Measurements from ENCODE around the gene ASXL1.

Gene ASXL1

DNA sequence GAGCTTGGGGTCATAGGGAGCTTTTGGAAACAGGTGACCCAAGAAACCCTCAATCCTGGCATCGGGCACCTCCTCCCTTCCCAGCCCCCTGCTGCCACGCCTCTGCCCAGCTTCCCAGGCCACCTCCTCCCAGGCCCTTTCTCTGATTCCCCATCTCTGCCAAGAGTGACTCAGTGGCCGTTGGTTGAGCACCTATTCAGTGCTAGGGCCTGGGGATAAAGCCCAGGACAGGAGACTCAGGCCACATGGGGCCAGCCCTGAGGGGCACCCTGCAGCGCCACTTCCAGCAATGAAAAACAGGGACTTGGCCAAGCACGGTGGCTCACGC is 110.1 kb downstream of the ASXL1 start:
- DNase-seq: no peak

DNA sequence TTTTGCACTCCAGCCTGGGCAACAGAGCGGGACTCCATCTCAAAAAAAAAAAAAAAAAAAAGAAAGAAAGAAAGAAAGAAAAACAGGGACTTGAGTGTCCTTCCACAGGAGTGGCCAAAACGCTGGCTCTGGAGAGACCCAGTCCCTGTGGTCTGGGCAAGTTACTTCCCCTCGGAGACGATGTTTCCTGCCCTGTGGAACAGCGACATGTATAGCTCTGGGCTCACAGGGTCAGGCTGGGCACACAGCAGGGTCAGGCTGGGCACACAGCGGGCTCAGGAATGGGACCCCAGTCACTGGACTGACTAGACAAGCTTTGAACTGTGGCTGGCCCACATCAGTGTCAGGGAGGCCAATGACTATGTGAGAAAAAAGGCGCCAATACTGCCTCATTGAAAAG is 110.7 kb downstream of the ASXL1 start:
- no peak for DNase-seq

DNA sequence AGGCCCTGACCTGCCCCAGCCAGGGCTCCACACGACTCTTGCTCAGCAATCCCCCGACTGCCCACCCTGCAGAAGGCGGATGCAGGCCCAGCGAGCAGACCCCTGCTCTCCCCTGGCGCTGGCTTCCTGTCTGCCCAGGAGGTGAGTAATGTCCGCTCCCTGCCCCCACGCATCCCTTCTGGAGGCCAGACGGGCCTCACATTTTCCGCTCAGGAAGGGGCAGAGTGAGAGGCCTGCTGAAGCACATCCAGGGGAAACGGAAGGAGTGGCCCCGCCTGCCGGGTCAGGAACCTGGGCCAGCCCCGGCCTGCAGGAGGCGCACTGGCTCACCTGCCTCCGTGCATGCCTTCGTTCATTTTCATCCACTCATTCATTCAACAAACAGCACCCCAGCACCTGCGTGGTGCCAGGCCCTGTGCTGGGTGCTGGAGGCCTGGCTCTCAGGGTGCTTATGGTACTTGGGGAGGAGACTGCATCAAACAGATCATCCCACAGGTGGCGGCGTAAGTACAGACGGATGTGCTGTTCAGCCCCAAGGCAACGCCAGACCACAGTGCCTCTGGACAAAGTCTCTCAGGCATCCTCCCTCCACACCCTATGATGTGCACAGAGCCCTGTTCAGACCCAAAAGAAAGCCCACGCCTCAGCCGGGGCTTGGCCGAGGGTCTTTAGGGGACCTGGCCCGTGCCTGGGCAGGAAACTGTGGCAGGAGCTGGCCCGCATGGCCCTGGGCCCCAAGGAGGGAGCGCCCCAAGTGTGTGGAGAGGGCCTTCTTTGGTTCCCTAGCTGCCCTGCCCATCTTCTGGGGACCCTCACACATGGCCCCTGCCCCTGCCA is 112.1 kb downstream of the ASXL1 start:
- no peak for DNase-seq

DNA sequence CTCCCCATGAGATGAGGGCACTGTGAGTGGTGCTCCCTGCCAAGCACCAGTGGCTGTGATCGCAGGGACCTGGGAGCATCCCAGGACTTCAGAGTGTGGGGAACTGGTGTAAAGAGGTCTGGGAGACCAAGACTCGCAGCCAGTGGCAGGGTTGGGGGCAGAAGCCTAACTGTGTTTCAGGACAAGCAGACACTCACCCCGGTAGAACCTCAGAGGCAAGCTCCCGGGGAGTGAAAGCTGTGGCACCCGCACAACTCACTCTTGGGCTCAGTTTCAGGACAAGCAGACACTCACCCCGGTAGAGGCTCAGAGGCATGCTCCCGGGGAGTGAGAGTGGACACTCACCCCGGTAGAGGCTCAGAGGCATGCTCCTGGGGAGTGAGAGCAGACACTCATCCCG is 112.8 kb downstream of the ASXL1 start:
- DNase-seq: no peak

DNA sequence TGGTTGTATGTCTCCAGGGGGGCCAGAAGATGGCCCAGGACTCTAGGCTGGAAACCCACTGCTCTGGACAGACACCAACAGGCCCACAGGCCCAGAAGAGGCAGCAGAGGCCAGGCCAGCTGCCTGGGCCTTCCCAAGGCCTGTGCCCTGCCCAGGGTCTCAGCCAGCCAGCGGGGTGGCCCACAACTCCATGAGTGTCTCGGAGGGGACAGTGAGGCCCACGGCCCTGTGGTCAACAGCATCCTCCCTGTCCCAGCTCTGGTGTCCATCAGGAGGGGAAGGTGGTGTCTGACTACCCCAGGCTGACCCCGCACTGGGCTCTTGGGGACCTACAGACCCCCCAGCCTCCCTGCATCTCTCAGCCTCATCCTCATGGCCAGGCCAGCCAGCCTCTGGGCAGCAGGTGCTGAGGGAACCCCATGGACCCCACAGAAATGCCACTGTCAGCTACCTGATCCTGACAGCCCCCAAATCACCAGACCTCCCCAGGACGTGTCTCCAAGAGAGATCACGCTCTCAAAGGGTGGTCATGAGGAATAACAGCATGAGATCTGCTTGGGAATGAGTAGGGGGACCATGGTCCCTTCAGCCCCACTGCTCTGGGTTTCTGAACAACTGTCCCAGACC is 114.6 kb downstream of the ASXL1 start:
- no peak for DNase-seq

DNA sequence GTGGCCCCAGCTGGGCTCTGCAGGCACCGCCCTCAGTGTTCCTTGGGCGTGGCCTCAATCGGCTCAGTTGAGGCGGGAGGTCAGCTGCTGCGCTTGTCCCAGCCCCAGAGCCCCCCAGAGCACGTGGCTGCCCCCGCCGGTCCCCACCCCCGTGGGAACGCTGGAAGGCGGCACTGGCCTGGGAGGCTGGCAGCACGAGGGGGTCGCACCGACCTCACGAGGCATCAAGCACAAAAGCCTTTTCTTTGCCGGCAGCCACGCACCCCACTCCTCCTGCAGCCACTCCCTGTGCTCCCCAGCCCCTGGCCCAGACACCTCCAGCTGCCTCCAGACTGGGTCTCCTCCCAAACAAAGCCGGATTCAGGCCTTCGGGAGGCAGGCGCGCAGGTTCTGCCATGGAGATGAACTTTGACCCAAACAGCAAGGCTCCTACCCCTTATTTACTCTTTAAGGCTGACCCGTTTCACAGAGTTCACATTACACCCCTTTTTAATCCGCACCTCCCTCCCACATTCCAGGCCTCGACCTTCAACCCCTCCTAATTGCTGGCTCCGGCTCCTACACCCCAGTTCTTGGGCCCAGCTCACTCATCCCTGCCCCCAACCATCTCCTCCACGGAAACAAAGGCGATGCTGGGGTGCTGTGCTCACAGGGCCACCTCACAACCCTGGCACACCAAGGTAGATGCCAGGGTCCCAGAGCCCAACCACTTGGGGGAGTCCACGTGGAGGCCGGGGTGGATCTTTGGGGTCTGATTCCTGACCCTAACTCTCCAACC is 115.3 kb downstream of the ASXL1 start:
- no peak for DNase-seq

DNA sequence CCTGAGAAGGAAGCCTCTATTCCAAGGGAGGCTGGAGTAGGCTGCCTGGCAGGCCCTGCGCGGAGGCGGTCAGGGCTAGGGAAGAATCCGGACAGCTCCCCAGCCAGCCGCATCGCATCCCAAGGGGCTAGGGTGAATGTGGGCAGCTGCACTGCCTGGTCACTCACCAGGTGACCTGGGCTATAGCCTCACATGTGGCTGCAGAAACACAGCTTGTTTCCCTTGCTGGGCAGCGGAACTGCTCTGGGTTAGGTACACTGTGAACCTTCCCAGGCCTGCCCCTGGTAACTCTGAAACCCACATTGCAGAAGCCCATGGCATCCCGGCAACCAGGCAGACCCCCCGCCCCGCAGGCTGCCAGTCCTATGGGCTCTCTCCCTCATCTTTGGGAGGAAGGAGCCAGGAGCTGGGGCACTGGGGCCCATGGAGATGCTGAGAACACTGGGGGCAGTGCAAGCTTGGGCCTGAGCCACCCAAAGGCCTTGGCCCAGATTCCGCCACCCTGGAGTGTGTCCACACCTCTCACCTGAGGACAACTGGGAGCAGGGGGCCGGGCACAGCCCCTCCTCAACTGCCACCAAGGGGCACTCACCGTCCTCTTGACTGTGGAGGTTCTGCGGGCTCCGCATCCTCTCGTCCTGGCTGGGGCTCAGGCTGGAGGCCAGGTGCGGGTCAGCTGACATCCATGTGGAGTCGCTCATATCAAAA is 116.0 kb downstream of the ASXL1 start:
- DNase-seq: no peak

DNA sequence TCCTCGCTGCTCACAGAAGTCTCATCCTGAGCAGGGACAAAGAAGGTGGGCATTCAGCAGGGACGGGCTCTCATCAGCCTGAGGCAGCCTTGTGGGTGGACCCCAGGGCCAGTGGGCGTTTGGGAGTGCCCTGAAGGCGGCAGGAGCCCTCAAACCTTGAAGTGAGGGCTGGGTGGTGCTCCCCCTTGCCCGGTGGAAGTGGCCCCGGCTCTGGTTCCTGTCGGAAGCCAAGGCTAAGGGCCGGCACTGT is 116.5 kb downstream of the ASXL1 start:
- no peak for DNase-seq

DNA sequence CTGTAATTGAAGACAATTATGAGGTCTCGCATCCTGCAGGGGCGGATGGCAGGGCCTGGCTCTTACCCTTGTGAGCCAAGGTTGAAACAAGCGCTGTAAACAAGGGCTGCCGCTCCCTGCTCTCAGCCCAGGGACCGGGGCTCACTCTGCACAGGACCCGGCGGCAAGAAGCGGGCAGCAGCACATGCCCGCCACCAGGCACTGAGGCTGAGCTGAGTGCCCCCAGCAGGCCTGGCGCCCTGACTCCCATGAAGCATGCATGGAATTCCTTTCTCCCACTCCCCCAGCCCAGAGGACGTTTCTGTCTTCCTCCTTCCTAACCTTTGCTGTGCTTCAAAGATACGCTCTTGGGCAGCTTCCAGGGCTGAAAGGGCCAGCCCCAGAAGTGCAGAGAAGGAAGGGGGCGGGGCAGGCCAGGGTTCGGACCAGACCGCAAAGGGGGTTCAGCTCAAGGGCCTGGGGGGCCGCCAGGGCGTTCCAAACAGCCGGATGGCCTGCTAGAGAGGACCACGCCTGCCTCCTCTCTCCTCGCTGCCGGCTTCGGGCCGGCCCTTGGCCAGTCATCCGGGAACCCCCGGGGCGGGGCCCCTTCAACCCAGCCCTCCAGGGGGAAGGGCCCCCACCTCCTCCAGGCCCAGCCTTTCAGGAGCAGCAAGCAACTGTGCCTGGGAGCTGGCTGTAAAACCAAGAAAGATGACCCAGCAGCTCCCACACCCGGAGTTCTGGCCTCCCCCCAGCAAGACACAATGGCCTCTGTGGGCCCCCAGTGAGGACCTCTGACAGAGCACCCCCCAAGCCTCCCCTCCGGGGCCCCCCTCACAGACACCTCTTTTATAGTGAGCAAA is 117.1 kb downstream of the ASXL1 start:
- DNase-seq: no peak

DNA sequence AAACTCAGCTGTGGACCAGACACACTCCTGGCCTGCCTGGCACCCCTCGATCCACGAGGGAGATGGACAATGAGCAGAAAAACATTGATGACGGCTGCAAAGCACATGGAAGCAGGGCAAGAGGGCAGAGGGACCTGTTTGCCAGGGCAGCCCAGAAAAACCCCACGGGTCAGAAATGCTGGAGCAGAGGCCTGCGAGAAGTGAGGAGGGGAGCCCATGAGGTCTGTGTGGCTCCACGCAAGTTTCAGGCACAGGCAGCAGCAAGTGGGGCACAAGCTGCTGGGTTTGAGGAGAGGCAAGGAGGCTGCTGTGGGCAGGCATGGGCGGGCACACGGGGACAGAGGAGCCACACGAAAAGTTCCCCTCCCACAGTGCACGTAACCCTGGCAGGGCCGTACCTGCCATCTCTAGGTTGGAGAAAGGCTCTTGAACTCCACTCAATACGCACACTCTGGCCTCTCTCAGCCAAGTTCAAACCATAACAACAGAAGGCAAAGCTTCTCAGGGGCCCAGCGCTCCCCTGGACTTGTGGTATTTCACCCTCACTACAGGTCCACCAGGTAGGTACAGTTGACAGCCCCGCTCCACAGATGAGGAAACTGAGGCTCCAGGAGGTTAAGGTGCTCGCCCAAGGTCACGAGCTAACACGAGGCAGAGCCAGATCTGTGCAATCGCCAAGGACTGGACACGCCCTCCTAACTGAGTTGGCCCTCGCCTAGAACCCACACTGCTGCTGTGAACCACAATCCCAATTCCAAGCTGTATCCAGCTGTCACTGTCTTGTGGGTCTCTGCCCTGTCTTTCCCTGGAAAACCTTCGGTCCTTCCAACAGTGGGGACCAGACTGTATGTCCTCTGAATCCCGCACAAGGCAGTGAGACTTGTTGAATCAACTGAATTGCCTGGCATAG is 118.8 kb downstream of the ASXL1 start:
- DNase-seq: no peak

DNA sequence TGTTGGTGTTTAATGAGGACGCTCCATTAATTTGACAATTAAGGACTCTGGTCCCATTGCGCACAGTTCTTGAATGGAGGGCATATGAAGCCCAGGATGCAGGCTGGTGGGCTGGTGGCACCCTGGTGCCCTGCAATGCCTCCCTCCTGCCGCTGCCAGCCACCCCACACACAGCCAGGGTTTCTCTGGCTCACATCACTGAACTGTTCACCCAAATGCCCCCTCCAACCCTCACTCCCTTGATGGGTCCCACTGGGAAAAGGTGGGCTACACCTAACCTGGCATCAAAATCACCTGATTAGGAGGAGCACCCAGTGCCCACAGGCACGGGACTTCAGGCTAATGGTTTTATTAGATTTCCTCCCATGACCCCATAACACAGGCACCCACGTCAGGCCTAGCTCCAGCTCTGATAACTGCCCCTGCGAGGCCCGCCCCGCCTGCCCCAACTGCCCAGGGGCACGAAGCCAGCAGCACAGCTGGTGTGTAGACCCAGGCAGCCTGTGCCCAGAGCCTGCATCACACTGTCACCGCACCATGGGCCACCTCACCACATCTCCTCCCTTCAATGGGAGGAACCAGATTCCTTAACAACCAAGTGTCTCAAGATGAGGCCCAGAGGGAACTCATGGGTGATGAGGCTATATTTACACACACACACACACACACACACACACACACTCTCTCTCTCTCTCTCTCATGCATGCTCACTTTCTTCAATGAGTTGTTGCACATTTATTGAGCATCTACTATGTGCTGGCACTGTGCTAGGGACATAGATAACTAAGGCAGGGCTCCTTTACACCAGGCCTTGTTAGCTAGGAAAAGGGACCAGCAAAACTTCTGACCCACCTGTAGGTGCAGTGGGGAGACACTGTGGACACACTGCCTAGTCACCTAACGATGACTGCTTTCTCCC is 119.7 kb downstream of the ASXL1 start:
- no peak for DNase-seq

DNA sequence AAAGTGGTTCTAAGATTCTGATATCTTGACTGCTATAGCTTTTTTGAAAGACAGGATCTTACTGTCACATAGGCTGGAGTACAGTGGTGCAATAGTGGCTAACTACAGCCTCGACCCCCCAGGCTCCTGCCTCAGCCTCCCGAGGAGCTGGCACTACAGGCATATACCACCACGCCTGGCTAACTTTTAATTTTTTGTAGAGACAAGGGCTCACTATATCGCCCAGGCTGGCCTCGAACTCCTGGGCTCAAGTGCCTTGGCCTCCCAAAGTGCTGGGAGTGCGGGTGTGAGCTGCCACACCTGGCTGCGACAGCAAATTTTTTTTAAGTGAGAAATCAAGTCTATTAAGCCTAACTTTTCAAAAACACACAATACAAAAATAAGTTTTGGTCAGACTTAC is 120.4 kb downstream of the ASXL1 start:
- no peak for DNase-seq

DNA sequence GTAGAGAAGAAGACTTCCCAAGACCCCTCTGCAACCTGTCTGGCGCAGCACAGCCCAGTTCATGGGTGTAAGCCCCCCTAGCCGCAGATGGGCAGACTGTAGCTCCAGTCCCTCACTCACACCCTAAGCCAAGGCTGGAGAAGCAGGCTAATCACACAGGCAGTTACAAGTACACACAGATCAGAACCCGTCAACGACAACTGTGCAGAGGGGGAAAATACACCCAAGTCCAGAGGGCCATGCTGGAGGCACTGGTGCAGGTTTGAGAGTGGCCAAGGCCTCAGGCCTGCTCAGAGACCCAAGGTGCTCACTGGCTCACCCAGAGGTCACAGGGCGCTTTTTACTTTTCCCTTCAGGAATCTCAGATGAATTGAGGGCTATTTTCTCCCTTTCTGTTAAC is 120.9 kb downstream of the ASXL1 start:
- no peak for DNase-seq

DNA sequence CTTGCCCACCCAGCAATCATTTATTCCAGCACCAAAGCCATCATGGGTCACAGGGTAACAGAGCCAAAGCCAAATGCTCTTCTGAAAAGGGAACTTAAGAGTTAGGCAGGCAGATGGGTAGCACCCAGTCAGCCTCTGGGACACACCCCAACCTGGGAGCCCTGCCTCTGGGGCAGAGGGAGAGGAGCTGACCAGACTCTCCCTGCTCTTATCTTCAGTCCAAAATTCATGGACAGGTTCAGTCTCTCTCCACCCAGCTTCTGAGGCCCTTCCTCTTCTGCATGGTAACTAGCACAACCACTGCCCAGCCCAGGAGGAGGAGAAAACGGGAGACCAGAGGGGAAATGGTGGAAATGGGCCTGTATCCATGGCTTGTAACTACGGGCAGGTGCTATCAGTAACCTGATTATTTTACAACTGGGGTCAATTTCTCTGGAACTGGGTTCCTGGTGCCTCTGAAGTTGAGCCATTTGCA is 121.6 kb downstream of the ASXL1 start:
- no peak for DNase-seq

DNA sequence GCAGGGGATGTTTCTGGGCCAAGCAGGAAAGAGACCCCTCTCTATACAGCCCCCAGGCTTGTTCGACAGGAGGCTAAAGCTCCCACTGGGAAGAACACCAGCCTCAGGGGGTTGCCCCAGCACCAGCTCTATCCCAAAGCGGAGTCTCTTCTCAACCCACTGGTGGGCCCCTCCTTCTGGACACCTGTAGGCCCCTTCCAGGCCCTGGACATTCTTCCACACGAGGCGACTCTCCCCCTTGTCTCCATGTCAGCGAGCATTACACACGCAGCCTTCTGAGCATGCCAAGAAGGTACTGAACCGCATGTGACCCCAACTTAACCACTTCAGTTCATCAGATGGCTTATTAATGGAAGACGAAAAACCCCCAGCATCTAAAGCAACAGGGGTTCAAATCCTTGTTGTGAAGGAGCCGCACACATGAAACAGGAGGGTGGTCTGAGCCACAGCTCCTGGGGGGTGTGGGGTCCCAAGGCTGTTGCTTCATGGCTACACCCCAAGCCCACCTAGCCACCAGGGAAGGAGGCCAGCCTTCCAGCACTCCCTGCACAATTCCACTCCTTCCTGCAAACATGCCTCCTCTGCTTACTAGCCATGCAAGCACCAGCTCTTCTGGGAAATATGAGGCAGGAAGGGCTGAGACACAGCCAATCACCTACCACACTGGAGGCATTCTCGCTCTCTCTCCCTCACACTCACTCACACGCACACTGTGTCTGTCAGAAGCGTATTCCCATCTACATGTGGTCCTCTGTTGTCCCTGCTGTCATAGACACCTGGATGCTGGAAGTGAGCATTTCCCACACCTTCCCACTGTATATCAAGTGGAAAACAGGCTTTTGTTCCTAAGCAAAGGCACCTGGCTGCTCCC is 122.5 kb downstream of the ASXL1 start:
- DNase-seq: no peak

DNA sequence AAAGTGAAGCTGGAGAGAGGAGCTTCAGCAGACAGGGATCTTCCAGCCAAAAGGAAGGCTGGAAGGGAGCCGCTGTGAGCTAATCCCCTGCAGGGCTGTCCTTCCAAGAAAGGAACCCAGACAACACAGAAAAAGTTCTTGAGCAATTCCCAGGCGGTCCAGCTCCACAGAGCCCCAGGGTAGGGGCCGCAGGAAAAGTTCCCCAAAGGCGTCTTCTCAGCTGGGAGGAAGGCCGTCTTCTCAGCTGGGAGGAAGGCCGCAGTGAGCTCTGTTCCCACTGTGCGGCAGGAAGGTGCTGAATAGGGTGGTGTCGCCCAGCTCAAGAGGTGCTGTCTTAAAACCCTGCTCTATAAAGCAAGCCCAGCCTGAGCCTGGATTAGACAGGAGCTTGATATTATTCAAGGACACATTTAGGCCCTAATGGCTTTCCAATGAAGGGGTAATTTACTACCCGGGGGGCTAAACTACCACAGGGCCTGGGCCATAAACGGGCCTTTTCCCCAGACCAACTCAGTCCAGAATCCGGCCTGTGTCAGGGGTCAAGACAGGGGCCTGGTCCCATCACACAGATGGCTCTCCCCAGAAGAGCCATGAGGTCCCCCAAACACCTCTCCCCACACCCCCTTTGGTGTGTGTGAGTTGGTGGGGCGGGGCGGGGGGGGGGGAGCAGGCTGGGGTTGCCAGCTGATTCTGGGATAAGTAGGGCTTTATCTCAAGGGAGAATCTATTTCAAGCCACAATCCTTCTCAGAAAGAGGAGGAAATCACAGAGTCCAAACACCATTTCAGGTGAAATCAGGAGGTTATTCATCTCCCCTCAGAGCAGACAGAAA is 123.4 kb downstream of the ASXL1 start:
- DNase-seq: no peak

DNA sequence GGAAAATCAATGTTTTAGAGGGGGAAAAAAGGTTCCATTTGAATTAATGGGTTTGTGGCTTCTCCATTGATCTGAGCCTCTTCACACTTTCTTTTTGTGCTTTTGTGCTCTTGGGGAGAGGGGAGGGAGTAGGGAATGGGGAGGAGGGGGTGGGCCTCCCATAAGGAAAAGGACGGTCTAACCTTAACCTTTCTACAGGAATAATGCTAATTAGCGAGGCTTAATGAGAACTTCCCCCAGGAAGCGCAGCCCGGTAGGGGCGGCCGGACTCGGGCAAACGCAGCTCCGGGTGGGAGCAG is 124.0 kb downstream of the ASXL1 start:
- DNase-seq: no peak

DNA sequence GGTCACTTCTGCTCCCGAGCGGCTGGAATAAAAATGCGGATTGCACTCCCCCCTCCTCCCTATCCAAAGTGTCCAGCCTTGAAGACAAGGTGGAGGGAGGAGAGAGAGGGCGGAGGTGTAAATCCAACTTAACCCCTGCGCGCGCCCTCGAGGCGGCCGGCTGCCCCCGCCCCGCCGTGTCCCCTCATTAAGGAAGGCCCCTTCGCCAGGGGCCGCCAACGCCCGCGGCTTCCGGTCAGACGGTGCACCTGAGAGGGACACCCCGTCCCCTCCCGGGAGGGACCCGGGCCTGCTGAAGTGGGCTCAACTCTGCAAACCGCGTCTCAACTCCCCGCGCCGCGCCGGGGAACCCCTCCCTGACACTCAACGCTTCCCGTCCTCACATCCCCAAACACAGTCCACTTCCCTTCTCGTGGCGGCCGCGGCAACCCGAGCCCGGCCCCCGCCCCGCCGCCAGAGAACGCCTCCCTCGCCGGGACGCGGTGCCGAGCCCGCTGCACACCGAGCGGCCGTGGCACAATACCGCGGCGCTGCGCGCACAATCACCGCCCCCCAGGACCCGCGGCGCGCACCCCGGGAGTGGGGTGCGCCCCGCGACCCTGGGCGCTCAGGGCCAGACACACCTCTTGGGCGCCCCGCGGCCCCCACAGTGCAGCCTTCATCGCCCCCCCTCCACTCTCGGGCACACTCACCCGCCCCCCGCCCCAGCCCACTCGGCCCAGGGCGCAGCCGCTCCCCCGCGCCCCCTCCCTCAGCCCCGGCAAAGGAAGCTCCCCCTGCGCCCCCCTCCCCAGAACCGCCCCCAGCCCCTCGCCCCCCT is 124.5 kb downstream of the ASXL1 start:
- no peak for DNase-seq

Measured in activated CD4-positive, alpha-beta T cell treated with anti-CD3 and anti-CD28 coated beads for 4 hours (primary cell).